GM12878 (cell line): ENCODE measurements around the gene CLRN3. TPM values are rescaled to one million over a fixed set of nuclear protein-coding genes. Genes with fewer than 3 reads are reported as not detected.

ENCODE experiments used
- ATAC-seq: fragments of 200-7000 bp; cut with Tn5 transposase; 3 replicates; pipeline ENCODE4 v1.9.1; 2020; ENCODE audit warnings: mild to moderate bottlenecking, moderate library complexity
- BruUV-seq: library from RNA; stranded (reverse); fragments of 400-500 nt; replicated peaks from 2 replicates; lab custom pipeline; 2021; lab: Mats Ljungman, UMichigan
- CTCF ChIA-PET: fragments of 300-600 bp; sonication (Branson Sonifier 250); formaldehyde crosslinking; extraction: SDS; loops from one replicate; lab custom pipeline; 2021; ENCODE audit warnings: inconsistent platforms; lab: Yijun Ruan, JAX
- POLR2A ChIA-PET: fragments of 350-600 bp; formaldehyde crosslinking; extraction: SDS; loops from one replicate; lab custom pipeline; 2021; ENCODE audit warnings: inconsistent platforms; lab: Charles Lee
- RAD21 ChIA-PET: fragments of 300-600 bp; sonication (Branson Sonifier 250); formaldehyde crosslinking; loops from one replicate; lab custom pipeline; 2023; ENCODE audit warnings: antibody characterized with exemption; ENCODE audit not compliant: unreplicated experiment; lab: Charles Lee
- SMC1A ChIA-PET: fragments of 300-600 bp; sonication (Branson Sonifier 250); formaldehyde crosslinking; loops from one replicate; lab custom pipeline; 2023; ENCODE audit not compliant: unreplicated experiment, uncharacterized antibody; lab: Charles Lee
- DNase-seq: peaks from one replicate; pipeline ENCODE4 v3.0.0-alpha.2; 2011; ENCODE audit warnings: low read depth, low spot score
- FAIRE-seq: peaks from 3 replicates; lab custom pipeline; 2011; peaks lifted over from hg19 to GRCh38; lab: Jason Lieb, UNC
- H2AFZ ChIP-seq: 2 replicates; pipeline ENCODE4 v1.6.0; 2011; ENCODE audit warnings: low read depth, low read length, control low read depth; ENCODE audit not compliant: control insufficient read depth
- H3K27ac ChIP-seq: 2 replicates; pipeline ENCODE4 v1.5.1; 2011; ENCODE audit warnings: control low read depth; ENCODE audit not compliant: control insufficient read depth, insufficient read depth
- H3K27me3 ChIP-seq, 2 experiments: replicated peaks in 1 of 2; 2 replicates each; pipeline versions ENCODE4 v1.6.0 to v1.6.1; 2011; ENCODE audit warnings: low read length in 1 of 2; ENCODE audit not compliant: control insufficient read depth in 2 of 2, insufficient read depth in 2 of 2
- H3K36me3 ChIP-seq, 2 experiments: 2 replicates each; pipeline ENCODE4 v1.5.1; 2011; ENCODE audit warnings: low read length in 1 of 2; ENCODE audit not compliant: control insufficient read depth in 2 of 2, insufficient read depth in 2 of 2
- H3K4me1 ChIP-seq: 2 replicates; pipeline ENCODE4 v1.6.1; 2011; ENCODE audit warnings: mild to moderate bottlenecking, low read length, moderate library complexity, mixed read lengths; ENCODE audit not compliant: control insufficient read depth, insufficient read depth
- H3K4me2 ChIP-seq: 2 replicates; pipeline ENCODE4 v1.6.0; 2011; ENCODE audit warnings: control low read depth; ENCODE audit not compliant: control insufficient read depth, insufficient read depth
- H3K4me3 ChIP-seq: fragments of 200-600 bp; sonication (generic); 2 replicates; pipeline ENCODE4 v1.5.1; 2016
- H3K79me2 ChIP-seq: 2 replicates; pipeline ENCODE4 v1.6.0; 2011; ENCODE audit warnings: low read length; ENCODE audit not compliant: control insufficient read depth, insufficient read depth
- H3K9ac ChIP-seq: 2 replicates; pipeline ENCODE4 v1.8.0; 2011; ENCODE audit warnings: low read length, control low read depth, mixed read lengths; ENCODE audit not compliant: control insufficient read depth, insufficient read depth
- H3K9me3 ChIP-seq: replicated peaks from 3 replicates; pipeline ENCODE4 v1.5.1; 2011; ENCODE audit warnings: mild to moderate bottlenecking, low read length; ENCODE audit not compliant: control insufficient read depth, insufficient read depth
- H4K20me1 ChIP-seq: 2 replicates; pipeline ENCODE4 v1.6.0; 2011; ENCODE audit not compliant: control insufficient read depth, insufficient read depth
- ETV6 ChIP-seq, 2 experiments: fragments of 450-650 bp in 1 of 2; IDR thresholded peaks in 1 of 2; conservative IDR thresholded peaks in 1 of 2; 2 replicates each; pipeline ENCODE4 v1.6.1; 2014; ENCODE audit warnings: antibody characterized with exemption in 1 of 2, borderline replicate concordance in 1 of 2, low read depth in 1 of 2, mild to moderate bottlenecking in 1 of 2, moderate library complexity in 1 of 2
- NFIC ChIP-seq: IDR thresholded peaks from 2 replicates; pipeline ENCODE4 v1.6.1; 2012; ENCODE audit warnings: low read depth, mild to moderate bottlenecking, inconsistent platforms, low read length, moderate library complexity
- STAT3 ChIP-seq: IDR thresholded peaks from 2 replicates; pipeline ENCODE4 v1.6.1; 2011; ENCODE audit warnings: low read depth, low read length, improper control_type of control experiment
- WGBS: methylation state at CpG from one replicate; pipeline ENCODE4 v1.1.6; 2016; ENCODE audit warnings: low lambda C conversion rate; ENCODE audit not compliant: insufficient replicate concordance, insufficient coverage; ENCODE audit errors: missing lambda C conversion rate; 5-methylcytosine and 5-hydroxymethylcytosine counted together
- in situ Hi-C: fragments of 300-500 bp; cut with MboI; formaldehyde crosslinking; loops from 9 replicates; pipeline ENCODE4 v1.14.3; 2018; ENCODE audit warnings: mixed read lengths
- intact Hi-C: fragments of 100-400 bp; cut with micrococcal nuclease; formaldehyde crosslinking; loops from one replicate; pipeline ENCODE4 v1.14.2; 2022; ENCODE audit not compliant: unreplicated experiment
- polyA plus RNA-seq, 11 experiments: library from polyadenylated mRNA; depleted of rRNA in 4 of 11; unstranded in 6 of 11; stranded (reverse) in 5 of 11; fragments of >200 nt; fragmentation: Nextera tagmentation in 4 of 11; fragmentation: Illumina TruSeq in 1 of 11; extraction: Ambion mirVana in 4 of 11; extraction: Trizol in 1 of 11; gene quantifications; 1 replicate in 1 of 11; 2 replicates in 10 of 11; pipeline versions ENCODE4 v1.2.1 to v1.2.3, GENCODE V29; 2011 to 2016; ENCODE audit warnings: inconsistent platforms in 2 of 11, missing spikeins in 2 of 11, low read depth in 1 of 11
- total RNA-seq, 4 experiments: library from RNA; depleted of rRNA in 3 of 4; stranded (reverse); fragments of >200 nt in 3 of 4; fragmentation: Illumina TruSeq in 1 of 4; extraction: Trizol in 1 of 4; gene quantifications; 2 replicates each; pipeline versions ENCODE4 v1.2.1 to v1.2.3, GENCODE V29; 2013 to 2021
- TF ChIP-seq, protein P1 (sequence below): fragments of 450-650 bp; IDR thresholded peaks from 2 replicates; pipeline ENCODE4 v1.6.1; 2017; ENCODE audit warnings: mild to moderate bottlenecking, low read depth, inconsistent platforms; ENCODE audit not compliant: poor library complexity, severe bottlenecking
- TF ChIP-seq, protein P2 (sequence below): fragments of 450-650 bp; IDR thresholded peaks from 2 replicates; pipeline ENCODE4 v1.6.1; 2017; ENCODE audit warnings: mild to moderate bottlenecking

Gene CLRN3
- total and polyA plus RNA-seq, 10 of the 15 experiments (the other 5 are each of a cell fraction or from before 2014, with no cell fraction given): not detected

DNA sequence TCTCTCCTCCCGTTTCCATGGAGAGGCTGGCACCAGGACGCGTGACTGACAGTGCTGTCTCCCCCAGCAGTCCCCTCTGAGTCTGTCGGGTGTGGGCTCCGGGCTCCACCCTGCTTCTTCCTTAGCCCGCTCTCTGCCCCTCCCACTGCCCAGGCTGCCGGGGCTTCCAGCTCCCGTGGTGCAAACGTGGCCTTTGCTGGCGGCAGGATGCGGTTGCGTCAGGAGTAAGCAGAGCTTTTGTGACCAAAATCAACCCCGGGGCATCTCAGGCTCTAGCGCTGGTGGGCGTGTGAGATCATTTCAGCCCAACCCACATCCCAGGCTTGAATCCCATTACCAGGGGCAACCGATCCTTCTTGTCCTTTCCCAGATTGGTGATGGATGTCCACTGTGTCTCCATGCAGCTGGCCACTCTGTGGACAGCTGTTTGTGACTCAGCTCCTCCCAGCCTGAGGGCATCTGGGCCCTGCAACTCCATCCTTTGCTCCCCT lies 42.4 kb upstream of the CLRN3 start:
- Histone ChIP-seq H3K9ac (no peak overlapping the region), H3K36me3 (no peaks in the 10 kb centered on the region), H3K4me2 (no peak overlapping the region), H3K27ac (no peak overlapping the region), H3K4me3 (no peak overlapping the region), H3K9me3 (no peaks in the 10 kb centered on the region), H3K4me1 (no peaks in the 10 kb centered on the region), H2AFZ (no peak overlapping the region), H4K20me1 (no peaks in the 10 kb centered on the region), H3K27me3 (peaks cover 0 to 2% of the 10 kb centered on the region in 2 experiments; a peak in 3 of 4 replicates), H3K79me2 (no peaks in the 10 kb centered on the region)
- RAD21 ChIA-PET: no interaction called here
- no TSS peak for BruUV-seq
- DNase-seq (no peak), FAIRE-seq (no peak), ATAC-seq (no peak)
- POLR2A ChIA-PET: no interaction called here
- CTCF ChIA-PET: no interaction called here
- 52% methylated on average over 16 of the region's 16 CpGs for WGBS
- SMC1A ChIA-PET: no interaction called here
- intact Hi-C loops: no loop called here
- TF ChIP-seq ETV6 (conservative IDR thresholded peaks at IDR 0.05 in 1 of 2, IDR thresholded peaks at IDR 0.05 in 1 of 2; ENCODE audit: borderline replicate concordance in 1 of 2, low read depth in 1 of 2) (no peak), NFIC (no peak), STAT3 (no peak)
- TF ChIP-seq, protein P1, sequence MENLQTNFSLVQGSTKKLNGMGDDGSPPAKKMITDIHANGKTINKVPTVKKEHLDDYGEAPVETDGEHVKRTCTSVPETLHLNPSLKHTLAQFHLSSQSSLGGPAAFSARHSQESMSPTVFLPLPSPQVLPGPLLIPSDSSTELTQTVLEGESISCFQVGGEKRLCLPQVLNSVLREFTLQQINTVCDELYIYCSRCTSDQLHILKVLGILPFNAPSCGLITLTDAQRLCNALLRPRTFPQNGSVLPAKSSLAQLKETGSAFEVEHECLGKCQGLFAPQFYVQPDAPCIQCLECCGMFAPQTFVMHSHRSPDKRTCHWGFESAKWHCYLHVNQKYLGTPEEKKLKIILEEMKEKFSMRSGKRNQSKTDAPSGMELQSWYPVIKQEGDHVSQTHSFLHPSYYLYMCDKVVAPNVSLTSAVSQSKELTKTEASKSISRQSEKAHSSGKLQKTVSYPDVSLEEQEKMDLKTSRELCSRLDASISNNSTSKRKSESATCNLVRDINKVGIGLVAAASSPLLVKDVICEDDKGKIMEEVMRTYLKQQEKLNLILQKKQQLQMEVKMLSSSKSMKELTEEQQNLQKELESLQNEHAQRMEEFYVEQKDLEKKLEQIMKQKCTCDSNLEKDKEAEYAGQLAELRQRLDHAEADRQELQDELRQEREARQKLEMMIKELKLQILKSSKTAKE: no peak
- TF ChIP-seq, protein P2, sequence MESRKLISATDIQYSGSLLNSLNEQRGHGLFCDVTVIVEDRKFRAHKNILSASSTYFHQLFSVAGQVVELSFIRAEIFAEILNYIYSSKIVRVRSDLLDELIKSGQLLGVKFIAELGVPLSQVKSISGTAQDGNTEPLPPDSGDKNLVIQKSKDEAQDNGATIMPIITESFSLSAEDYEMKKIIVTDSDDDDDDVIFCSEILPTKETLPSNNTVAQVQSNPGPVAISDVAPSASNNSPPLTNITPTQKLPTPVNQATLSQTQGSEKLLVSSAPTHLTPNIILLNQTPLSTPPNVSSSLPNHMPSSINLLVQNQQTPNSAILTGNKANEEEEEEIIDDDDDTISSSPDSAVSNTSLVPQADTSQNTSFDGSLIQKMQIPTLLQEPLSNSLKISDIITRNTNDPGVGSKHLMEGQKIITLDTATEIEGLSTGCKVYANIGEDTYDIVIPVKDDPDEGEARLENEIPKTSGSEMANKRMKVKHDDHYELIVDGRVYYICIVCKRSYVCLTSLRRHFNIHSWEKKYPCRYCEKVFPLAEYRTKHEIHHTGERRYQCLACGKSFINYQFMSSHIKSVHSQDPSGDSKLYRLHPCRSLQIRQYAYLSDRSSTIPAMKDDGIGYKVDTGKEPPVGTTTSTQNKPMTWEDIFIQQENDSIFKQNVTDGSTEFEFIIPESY: no peak
- in situ Hi-C loops: no loop called here
